T-helper 9 cell (primary cell): Measurements from ENCODE around the gene PARD3.

ENCODE experiments used
- DNase-seq: peaks from one replicate; pipeline ENCODE4 v3.0.0-alpha.2; 2020

The PARD3 gene

DNA sequence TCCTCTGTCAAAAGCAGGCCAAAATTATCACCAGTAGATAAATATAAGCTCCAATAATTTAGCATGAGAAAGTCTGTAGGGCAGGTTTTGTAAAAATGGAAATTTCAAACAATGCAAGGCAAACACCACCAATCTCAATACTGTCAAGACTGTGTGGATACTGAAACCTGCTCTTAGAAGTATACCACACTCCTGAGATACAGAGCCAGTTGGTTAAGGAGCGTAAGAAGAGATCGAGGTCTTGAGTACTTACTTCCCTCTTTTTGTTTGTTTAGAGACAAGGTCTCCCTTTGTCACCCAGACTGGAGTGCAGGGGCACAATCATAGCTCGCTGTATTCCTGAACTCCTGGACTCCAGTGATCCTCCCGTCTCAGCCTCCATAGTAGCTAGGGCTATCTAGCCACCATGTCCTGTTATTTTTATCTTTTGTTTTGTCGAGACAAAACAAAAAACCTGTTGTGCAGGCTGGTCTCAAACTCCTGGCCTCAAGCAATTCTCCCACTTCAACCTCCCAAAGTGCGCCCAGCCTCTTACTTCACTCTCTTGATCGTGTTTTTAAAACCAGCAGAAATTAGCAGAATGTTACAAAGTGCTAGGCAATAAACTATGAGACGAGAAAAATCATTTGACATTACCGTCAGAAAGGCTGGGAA, 205.7 kb downstream of the PARD3 start:
- DNase-seq: no peak

- DNase-seq: no peak
Measured at GRCh38 chr10:34607894-34608293, 207.2 kb downstream of the PARD3 start.

- no peak for DNase-seq
Measured at GRCh38 chr10:34606890-34607289, 208.2 kb downstream of the PARD3 start.

DNA sequence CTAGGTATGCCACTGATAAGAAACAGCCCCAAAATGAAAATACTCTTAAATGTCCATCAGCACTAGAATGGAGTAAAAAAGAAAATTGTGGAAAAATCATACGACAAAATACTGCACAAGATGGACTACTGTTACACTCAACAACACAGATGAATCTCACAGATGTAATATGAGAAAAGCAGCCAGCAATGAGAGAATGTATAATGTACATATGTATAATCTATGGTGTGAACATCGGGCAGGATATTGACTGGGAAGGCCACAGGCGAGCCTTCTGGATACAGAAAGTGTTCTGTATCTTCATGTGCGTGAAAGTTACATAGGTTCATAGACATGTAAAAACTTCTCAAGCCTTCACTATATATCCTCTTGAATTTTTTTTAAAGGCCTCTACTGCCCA, 212.6 kb downstream of the PARD3 start:
- DNase-seq: no peak

DNA sequence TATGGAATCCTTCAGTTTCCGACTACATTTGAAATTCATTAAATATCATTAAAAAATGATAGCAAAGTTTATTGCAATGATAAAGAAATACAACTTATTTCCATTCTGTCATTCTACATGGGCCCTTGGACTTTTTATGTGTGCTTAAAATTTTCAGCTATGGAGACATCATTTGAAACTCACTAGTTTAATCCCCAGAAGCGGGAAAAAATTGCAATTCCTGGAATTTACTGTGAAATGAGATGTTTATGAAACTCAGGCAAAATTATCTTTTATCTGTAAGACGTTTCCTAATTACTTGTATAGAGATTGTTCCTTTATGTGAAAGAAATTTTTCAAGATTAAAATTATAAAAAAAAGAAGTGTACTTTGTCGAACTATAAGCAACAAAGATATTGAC, 213.4 kb downstream of the PARD3 start:
- no peak for DNase-seq

DNA sequence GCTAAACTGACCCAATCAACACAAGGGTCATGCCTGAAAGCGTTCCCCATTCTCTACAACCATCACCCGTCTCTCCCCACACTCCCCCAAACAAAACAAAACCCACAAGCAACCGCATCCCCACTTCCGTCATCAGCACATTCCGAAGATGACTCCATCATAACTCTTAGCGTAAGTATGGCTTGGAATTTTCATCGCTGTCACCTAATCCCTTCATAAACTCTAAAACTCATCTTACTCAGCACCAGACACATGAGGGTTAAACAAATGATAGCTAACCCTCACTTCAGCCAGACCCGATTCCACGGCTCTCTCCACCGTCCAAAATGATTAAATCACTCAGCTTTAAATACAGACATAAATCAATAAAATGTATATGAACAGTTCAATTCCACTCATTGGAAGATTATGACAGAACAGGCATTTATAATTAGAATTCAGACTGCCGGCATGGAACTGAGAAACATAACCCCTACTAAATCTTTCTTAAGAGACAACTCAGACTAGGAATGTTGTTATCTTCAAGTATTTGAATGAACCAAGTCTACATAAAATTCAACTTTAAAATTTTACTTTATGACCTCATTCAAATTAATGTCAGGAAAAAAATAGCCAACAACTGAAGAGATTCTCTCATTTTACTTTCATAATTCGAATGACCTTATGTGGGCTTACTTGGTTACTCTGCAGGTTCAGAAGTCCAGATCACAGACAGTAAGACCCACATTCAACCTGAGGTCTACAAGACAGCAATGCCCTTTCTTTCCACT, 215.9 kb downstream of the PARD3 start:
- DNase-seq: no peak

- no peak for DNase-seq
Measured at GRCh38 chr10:34596351-34596750, 218.7 kb downstream of the PARD3 start.

- no peak for DNase-seq
Measured at GRCh38 chr10:34593930-34594329, 221.2 kb downstream of the PARD3 start.

- no peak for DNase-seq
Measured at GRCh38 chr10:34593374-34593890, 221.7 kb downstream of the PARD3 start.

DNA sequence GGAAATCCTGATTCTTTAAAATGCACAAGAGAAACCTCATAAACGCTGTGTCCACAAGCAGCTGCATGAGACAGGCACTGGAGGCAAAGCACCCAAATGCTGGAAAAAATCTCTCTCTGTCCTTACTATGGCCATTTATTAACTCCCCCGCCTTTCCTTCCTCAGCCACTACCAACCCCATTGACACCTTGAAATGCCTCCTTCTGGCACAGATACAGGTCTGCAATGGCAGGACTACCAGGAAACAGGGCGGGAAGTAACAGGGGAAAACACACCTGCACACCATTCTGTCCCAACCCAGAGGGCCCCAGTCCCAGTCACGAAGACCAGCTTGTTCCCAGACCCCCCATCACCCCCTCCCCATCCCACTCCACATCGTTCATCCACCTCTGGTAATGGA, 224.3 kb downstream of the PARD3 start:
- DNase-seq: no peak

GRCh38 chr10:34589275-34589674, 225.8 kb downstream of the PARD3 start:
- no peak for DNase-seq

- DNase-seq: no peak
Measured at GRCh38 chr10:34587680-34588019, 227.4 kb downstream of the PARD3 start.

DNA sequence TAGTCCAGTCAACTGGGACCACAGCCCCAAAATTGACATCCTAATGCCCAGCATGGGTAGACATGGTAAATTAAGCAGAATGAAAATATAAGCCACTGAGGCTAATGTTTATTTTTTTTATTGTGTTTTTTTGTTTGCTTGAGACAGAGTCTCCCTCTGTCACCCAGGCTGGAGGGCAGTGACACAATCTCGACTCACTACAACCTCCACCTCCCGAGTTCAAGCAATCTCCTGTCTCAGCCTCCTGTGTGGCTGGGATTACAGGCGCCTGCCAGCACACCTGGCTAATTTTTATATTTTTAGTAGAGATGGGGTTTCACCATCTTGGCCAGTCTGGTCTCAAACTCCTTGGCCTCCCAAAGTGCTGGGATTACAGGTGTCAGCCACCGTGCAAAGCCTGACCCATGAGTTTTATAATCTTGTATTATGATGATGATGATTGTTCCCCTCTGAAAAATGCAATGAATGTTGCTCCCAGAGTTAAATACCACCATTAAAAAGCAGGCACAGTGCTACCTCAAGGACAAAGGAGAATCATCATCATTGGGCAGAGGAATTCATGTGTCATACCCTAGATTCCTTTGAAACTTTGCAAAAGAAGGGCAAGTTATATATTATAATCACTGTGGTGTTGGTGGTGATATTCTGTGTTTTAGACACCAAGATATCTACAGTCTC, 228.0 kb downstream of the PARD3 start:
- DNase-seq: no peak

- DNase-seq: no peak
Measured at GRCh38 chr10:34585422-34586112, 229.5 kb downstream of the PARD3 start.

DNA sequence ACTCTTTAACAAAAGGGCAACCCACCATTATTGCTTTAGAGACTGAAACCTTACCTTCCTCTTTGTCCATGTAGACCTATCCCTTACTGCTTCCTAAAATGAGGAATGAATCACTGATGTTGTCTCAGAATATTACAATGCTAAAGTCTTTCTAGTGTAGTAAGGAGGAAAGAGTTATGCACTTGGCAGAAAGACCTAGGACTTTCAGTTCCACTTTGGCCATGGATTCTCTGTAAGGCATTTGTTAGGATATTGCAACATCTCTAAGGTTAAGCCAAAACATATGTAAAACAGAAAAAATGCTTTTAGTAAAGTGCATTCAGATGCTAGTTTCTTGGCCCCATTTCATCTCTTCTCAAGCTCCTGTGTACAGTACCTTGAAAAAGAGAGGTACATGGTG, 230.9 kb downstream of the PARD3 start:
- no peak for DNase-seq

DNA sequence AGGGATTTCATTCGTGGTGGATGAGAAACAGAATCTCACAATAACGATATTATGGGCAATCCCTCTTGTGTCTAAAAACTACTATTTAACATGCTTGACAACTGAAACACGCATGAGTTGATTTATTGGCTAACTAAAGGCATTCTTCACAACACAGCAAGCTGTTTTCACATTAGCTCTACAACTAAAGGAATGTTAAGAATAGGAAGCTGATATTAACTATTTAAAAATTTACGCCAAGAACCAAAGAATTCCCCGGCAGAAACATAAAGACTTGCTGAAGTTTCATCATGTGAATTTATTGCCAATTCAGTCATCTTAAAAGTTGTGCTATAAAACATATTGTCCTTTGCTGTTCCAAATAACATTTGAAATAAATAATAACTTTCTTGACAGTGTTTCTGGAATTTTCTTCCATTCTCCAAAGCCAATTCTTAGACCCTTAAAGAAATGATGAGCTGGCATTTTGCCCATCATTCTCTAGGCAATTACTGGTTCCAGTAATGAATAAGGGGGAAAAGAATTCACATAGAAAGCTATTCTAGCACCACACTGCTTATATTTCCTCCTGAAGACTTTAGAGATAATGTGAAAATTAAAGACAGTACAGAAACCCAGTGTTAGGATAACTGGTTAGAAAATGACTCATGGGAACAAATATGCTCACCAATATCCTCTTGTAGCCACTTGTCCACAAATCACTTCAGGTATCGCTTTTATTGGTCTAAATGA, 233.1 kb downstream of the PARD3 start:
- DNase-seq: no peak

DNA sequence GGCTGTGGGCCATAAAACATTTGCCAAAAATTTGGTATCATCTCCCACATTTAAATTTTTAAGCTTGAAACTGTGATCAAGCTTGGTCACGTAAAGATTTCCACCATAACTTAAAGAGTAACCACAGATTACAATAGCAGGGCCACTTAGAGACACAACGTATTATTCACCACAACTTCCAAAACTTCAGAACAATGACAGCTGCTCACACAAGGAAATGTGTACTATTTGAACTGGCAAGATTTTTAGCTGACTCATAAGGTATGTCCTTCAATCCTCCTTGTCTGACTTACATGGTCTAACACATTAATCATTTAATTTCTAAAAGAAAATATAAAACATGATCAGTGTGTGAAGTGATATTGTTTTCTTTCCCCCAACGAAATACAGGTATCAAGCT, 234.5 kb downstream of the PARD3 start:
- DNase-seq: no peak

DNA sequence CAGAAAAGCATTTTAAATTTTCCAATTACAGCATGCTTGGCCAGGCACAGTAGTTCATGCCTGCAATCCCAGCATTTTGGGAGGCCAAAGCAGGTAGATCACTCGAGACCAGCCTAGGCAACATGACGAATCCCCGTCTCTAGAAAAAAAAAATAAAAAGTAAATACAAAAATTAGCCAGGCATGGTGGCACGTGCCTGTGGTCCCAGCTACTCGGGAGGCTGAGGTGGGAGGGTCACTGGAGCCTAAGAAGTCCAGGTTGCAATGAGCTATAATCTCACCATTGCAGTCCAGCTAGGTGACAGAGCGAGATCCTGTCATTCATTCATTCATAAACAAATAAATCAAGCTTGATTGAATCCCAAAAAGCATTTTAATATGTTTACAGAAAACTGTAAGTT, 234.9 kb downstream of the PARD3 start:
- no peak for DNase-seq

GRCh38 chr10:34578468-34578867, 236.6 kb downstream of the PARD3 start:
- DNase-seq: no peak

DNA sequence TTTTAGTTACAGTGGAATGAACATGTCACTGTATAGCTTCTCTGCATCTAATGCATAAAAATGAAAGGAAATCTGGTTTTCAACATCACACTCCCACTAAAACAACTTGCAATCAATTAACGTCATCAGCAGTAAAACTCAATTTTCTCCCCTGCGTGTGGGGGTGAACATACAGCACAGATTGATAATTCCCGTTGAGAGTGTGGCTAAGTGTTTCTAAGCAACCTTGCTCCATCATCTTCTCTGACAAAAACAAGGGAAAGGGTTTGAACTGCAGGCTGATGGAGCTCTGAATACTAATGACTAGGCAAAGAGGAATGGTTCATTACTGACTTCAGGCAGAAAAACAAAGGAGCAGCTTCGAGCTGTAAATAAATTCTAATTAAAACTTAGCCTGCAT, 238.3 kb downstream of the PARD3 start:
- no peak for DNase-seq

GRCh38 chr10:34575882-34576281, 239.2 kb downstream of the PARD3 start:
- DNase-seq: no peak

DNA sequence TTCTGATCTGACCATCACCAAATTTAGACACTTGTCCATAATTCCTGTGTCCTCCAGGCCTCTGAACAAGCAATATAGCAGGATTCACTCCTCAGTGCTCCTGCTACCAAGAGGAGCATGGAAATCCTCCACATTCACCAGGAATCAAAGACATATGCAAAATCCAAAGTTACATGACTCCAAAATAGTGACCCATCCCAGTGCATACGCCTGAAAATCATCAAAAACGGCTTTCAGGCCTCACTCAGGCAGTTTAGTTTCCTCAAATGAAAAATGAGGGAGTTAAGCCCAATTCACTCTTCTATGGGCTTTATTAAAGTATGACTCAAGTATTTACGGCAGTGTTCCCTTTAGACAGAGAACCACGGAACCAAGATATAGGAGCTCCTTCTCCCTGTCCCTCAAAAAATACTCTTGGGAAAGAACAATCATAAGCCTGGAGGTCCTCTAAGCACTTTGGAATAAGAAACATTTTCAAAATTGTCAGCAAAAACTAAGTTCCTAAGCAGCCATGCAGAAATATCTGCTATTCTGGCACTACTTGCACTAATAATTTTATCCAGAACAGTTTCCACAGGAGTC, 240.7 kb downstream of the PARD3 start:
- no peak for DNase-seq
